ENCODE data around the gene AP3B1. TPM values are rescaled to one million over a fixed set of nuclear protein-coding genes. Genes with fewer than 3 reads are reported as not detected.

The AP3B1 gene
- total RNA-seq, 6 donors from 2014 or later = 25.7 to 66.9 (median 37.8) TPM

DNA sequence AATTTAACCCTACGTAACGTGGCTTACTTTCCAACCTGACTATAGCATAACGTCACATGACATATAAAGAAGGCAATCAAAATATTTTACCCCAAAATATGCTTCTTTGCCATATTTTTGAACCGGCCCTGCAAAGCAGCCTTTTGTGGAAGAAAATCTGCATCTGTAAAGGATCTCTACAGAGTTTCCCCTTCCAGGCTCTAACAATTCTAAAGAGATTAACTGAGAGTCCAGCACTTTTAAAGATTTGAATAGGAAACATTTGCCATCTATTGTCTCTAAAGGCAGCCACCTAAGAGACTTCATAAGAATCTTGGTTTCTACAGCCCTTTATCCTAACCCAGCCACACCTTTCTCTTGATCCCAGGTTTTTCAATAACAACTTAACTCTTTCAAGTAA, 22.7 kb downstream of the AP3B1 start:
- DNase-seq (no peak), ATAC-seq (ENCODE audit: low FRiP score in 2 of 2) (no peak)
- Histone ChIP-seq H3K9me3 (no peaks in the 10 kb centered on the region), H3K4me1 (peaks cover 0 to 14% (median 4%) of the 10 kb centered on the region in 4 donors), H3K36me3 (no peaks in the 10 kb centered on the region), H3K27me3 (no peaks in the 10 kb centered on the region), H3K27ac (no peak overlapping the region), H3K4me3 (no peak overlapping the region)
- TF ChIP-seq POLR2AphosphoS5 (IDR thresholded peaks at IDR 0.05) (no peak), EP300 (IDR thresholded peaks at IDR 0.05) (no peak), POLR2A (IDR thresholded peaks at IDR 0.05) (no peak)
- TF ChIP-seq, protein P1, sequence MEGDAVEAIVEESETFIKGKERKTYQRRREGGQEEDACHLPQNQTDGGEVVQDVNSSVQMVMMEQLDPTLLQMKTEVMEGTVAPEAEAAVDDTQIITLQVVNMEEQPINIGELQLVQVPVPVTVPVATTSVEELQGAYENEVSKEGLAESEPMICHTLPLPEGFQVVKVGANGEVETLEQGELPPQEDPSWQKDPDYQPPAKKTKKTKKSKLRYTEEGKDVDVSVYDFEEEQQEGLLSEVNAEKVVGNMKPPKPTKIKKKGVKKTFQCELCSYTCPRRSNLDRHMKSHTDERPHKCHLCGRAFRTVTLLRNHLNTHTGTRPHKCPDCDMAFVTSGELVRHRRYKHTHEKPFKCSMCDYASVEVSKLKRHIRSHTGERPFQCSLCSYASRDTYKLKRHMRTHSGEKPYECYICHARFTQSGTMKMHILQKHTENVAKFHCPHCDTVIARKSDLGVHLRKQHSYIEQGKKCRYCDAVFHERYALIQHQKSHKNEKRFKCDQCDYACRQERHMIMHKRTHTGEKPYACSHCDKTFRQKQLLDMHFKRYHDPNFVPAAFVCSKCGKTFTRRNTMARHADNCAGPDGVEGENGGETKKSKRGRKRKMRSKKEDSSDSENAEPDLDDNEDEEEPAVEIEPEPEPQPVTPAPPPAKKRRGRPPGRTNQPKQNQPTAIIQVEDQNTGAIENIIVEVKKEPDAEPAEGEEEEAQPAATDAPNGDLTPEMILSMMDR (IDR thresholded peaks at IDR 0.05) = no peak
- WGBS, 2 donors = 94 to 95% methylated on average over 4 of the region's 4 CpGs

DNA sequence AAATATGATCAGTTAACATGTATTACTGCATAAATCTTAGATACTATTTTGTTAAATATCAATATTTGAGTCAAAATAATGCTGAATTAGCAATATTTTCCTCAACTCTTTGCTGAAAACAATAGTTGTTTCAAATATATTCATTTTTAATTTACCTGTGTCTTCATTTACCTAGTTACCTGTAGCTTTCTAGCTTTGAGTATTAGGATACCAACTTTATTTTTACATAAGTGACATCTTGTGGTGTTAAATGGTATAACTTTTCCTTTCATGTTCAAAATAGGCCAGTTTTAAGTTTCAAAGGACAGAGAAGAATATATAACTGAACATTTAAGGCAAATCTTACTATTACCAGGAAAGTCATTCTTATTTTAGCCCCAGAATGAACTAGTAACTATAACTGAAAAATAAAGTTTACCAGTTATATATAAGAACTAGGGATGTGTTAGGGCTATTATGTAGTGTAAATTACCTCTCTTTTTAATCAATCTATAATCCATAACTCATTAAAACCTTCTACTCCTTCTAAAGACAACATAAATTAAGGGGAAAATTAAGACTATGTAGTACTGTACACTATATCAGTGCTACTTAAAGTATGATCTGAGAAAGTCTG, 25.3 kb downstream of the AP3B1 start:
- ATAC-seq (ENCODE audit: low FRiP score in 2 of 2) (peak in 1 of 2 donors; percentile 44), DNase-seq (no peak)
- Histone ChIP-seq H3K27ac (no peak overlapping the region), H3K4me1 (peaks cover 0 to 14% (median 4%) of the 10 kb centered on the region in 4 donors), H3K9me3 (no peaks in the 10 kb centered on the region), H3K27me3 (no peaks in the 10 kb centered on the region), H3K36me3 (peaks cover 5 to 20% (median 6%) of the 10 kb centered on the region in 4 donors), H3K4me3 (no peak overlapping the region)
- no peak for TF ChIP-seq POLR2A (IDR thresholded peaks at IDR 0.05)
- TF ChIP-seq, protein P1 (IDR thresholded peaks at IDR 0.05) = peak in 5 of 6 experiments; percentile 20 to 56 (median 51)

DNA sequence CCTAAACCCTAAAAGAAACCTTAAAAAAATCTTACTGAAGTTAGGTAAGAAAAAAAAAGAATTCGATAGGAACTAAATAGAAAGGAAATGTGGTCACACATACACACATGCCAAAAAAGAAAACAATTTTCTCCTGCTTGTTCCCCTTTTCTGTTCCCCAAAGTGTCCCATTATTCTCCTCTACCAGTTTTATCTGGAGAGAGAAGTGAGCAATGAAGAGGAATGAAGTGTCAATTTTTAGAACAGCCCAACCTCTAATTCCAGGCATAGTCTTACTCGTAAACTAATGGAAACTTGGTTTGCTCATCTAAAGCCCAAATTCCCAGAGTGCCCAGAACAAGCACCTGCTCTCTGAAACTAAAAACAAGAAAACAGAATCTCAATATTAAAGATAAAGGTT, 26.1 kb downstream of the AP3B1 start:
- Histone ChIP-seq H3K27ac (peak overlapping the region in 1 of 4 donors; percentile 30), H3K4me3 (no peak overlapping the region), H3K4me1 (peaks cover 0 to 14% (median 4%) of the 10 kb centered on the region in 4 donors), H3K9me3 (no peaks in the 10 kb centered on the region), H3K36me3 (peaks cover 5 to 28% (median 6%) of the 10 kb centered on the region in 4 donors), H3K27me3 (no peaks in the 10 kb centered on the region)
- peak in 1 of 2 donors; percentile 66 for ATAC-seq (ENCODE audit: low FRiP score in 2 of 2)
- no peak for DNase-seq
- TF ChIP-seq EP300 (IDR thresholded peaks at IDR 0.05) (no peak), POLR2AphosphoS5 (IDR thresholded peaks at IDR 0.05) (no peak)
- 44 to 50% methylated on average over 2 of the region's 2 CpGs for WGBS, 2 donors

DNA sequence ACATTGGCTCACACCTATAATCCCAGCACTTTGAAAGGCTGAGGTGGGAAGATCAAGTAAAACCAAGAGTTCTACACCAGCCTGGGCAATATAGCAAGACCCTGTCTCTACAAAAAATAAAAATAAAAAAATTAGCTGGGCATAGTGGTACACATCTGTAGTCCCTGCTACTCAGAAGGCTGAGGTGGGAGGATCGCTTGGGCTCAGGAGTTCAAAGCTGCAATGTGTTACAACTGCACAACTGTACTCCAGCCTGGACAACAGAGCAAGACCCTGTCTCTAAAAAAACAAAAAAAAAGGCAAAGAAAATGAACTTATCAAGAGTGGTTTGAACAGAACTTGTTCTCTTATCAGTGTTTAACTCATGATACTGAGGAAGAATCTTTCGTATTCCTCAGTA, 29.3 kb downstream of the AP3B1 start:
- Histone ChIP-seq H3K36me3 (peaks cover 5 to 43% (median 6%) of the 10 kb centered on the region in 4 donors), H3K4me3 (no peak overlapping the region), H3K4me1 (peaks cover 0 to 14% (median 4%) of the 10 kb centered on the region in 4 donors), H3K27me3 (no peaks in the 10 kb centered on the region), H3K9me3 (no peaks in the 10 kb centered on the region), H3K27ac (no peak overlapping the region)
- WGBS, 2 donors = 95 to 96% methylated on average over 2 of the region's 2 CpGs
- DNase-seq (no peak), ATAC-seq (ENCODE audit: low FRiP score in 2 of 2) (no peak)
- TF ChIP-seq, protein P1 (IDR thresholded peaks at IDR 0.05) = no peak
- TF ChIP-seq POLR2AphosphoS5 (IDR thresholded peaks at IDR 0.05) (no peak), POLR2A (IDR thresholded peaks at IDR 0.05) (no peak), EP300 (IDR thresholded peaks at IDR 0.05) (no peak)

DNA sequence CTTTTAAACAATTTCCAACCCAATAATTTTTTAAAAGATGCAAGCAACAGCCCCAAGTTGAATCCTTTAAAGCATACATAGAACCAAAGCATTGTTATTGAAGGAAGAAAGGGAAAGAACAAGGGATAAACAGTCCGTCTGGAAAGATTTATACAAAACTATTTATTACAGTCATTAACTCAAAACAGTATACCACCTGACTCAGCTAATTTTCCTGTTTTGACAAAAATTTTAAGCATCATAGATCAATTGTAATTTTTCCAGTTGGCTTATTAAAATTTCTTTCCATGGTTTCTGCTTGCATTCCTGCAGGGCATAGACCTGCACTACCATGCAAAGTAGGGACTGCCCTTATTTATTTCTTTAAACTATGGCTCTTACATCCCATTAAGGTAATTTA, 29.9 kb downstream of the AP3B1 start:
- no peaks in the 10 kb centered on the region for H3K9me3 ChIP-seq
- peaks cover 5 to 44% (median 7%) of the 10 kb centered on the region in 4 donors for H3K36me3 ChIP-seq
- ATAC-seq (ENCODE audit: low FRiP score in 2 of 2) (no peak), DNase-seq (no peak)
- H3K27me3 ChIP-seq = no peaks in the 10 kb centered on the region
- TF ChIP-seq POLR2A (IDR thresholded peaks at IDR 0.05) (no peak), EP300 (IDR thresholded peaks at IDR 0.05) (no peak), POLR2AphosphoS5 (IDR thresholded peaks at IDR 0.05) (no peak)
- TF ChIP-seq, protein P1 (IDR thresholded peaks at IDR 0.05) = no peak
- peaks cover 0 to 14% (median 4%) of the 10 kb centered on the region in 4 donors for H3K4me1 ChIP-seq
- no peak overlapping the region for H3K4me3 ChIP-seq
- no peak overlapping the region for H3K27ac ChIP-seq
- whole genome bisulfite sequencing, 2 donors = 81 to 92% methylated on average over 1 of the region's 1 CpG

Measured in upper lobe of left lung (tissue), 6 donors.